ENCODE data around the gene SMPDL3A. TPM values are rescaled to one million over a fixed set of nuclear protein-coding genes. Genes with fewer than 3 reads are reported as not detected.

SMPDL3A gene
- total and polyA plus RNA-seq, 2 of the 13 experiments (the other 11 are each of a cell fraction or from before 2014, with no cell fraction given) = 7.8 to 17.3 TPM

DNA sequence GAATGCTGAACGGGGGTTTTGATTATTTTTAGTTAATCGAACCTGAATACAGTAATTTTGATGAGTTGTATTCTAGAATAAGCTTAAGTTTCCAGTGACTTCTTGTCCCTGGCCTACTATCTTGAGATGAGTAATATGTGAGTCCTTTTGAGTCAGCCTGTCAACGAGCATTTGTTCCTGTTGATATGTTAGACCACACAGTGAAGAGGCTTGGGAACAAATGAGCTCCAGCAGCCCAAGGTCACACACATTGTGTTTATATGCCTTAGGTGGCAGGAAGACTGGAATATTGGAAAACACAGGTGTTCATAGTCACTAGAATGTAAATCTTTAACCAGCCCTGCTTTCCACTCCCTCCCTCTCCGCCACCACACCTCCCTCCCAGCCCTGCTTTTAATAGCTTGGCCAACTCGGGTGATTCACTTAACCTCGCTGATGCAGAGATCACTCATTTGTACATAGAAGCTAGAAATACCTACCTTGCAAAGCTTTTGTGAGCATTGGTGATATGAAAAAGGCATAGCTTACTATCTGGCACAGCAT lies 9.1 kb downstream of the SMPDL3A start (continued):
- TF ChIP-seq, protein P1, sequence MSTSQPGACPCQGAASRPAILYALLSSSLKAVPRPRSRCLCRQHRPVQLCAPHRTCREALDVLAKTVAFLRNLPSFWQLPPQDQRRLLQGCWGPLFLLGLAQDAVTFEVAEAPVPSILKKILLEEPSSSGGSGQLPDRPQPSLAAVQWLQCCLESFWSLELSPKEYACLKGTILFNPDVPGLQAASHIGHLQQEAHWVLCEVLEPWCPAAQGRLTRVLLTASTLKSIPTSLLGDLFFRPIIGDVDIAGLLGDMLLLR (CRISPR knock-in tag; IDR thresholded peaks at IDR 0.05) = no peak
- no peak; the same call in 1 of the 2 replicates for TF ChIP-seq REPIN1 (CRISPR knock-in tag; IDR thresholded peaks at IDR 0.05; ENCODE audit: borderline replicate concordance, low read depth)
- TF ChIP-seq ZNF607 (CRISPR knock-in tag; IDR thresholded peaks at IDR 0.05; ENCODE audit: borderline replicate concordance) = 0 out of 2 replicates have a peak, but pooled peaks have one; percentile 36
- TF ChIP-seq, protein P2, sequence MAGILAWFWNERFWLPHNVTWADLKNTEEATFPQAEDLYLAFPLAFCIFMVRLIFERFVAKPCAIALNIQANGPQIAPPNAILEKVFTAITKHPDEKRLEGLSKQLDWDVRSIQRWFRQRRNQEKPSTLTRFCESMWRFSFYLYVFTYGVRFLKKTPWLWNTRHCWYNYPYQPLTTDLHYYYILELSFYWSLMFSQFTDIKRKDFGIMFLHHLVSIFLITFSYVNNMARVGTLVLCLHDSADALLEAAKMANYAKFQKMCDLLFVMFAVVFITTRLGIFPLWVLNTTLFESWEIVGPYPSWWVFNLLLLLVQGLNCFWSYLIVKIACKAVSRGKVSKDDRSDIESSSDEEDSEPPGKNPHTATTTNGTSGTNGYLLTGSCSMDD (CRISPR knock-in tag; IDR thresholded peaks at IDR 0.05) = no peak
- peak; percentile 77 for TF ChIP-seq THAP11 (CRISPR knock-in tag; IDR thresholded peaks at IDR 0.05)
- TF ChIP-seq TSC22D2 (CRISPR knock-in tag; IDR thresholded peaks at IDR 0.05; ENCODE audit: borderline replicate concordance) = no peak
- TF ChIP-seq, protein P3, sequence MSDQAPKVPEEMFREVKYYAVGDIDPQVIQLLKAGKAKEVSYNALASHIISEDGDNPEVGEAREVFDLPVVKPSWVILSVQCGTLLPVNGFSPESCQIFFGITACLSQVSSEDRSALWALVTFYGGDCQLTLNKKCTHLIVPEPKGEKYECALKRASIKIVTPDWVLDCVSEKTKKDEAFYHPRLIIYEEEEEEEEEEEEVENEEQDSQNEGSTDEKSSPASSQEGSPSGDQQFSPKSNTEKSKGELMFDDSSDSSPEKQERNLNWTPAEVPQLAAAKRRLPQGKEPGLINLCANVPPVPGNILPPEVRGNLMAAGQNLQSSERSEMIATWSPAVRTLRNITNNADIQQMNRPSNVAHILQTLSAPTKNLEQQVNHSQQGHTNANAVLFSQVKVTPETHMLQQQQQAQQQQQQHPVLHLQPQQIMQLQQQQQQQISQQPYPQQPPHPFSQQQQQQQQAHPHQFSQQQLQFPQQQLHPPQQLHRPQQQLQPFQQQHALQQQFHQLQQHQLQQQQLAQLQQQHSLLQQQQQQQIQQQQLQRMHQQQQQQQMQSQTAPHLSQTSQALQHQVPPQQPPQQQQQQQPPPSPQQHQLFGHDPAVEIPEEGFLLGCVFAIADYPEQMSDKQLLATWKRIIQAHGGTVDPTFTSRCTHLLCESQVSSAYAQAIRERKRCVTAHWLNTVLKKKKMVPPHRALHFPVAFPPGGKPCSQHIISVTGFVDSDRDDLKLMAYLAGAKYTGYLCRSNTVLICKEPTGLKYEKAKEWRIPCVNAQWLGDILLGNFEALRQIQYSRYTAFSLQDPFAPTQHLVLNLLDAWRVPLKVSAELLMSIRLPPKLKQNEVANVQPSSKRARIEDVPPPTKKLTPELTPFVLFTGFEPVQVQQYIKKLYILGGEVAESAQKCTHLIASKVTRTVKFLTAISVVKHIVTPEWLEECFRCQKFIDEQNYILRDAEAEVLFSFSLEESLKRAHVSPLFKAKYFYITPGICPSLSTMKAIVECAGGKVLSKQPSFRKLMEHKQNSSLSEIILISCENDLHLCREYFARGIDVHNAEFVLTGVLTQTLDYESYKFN (CRISPR knock-in tag; conservative IDR thresholded peaks at IDR 0.05) = peak; percentile 95
- peak; percentile 49 for TF ChIP-seq MXD4 (CRISPR knock-in tag; IDR thresholded peaks at IDR 0.05)
- peak; percentile 70; the same call in 1 of the 2 replicates for TF ChIP-seq ZNF619 (CRISPR knock-in tag; IDR thresholded peaks at IDR 0.05)
- peak; percentile 54; the same call in 1 of the 2 replicates for TF ChIP-seq ZBTB3 (CRISPR knock-in tag; IDR thresholded peaks at IDR 0.05; ENCODE audit: borderline replicate concordance, low read depth)
- TF ChIP-seq, protein P4, sequence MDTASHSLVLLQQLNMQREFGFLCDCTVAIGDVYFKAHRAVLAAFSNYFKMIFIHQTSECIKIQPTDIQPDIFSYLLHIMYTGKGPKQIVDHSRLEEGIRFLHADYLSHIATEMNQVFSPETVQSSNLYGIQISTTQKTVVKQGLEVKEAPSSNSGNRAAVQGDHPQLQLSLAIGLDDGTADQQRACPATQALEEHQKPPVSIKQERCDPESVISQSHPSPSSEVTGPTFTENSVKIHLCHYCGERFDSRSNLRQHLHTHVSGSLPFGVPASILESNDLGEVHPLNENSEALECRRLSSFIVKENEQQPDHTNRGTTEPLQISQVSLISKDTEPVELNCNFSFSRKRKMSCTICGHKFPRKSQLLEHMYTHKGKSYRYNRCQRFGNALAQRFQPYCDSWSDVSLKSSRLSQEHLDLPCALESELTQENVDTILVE (CRISPR knock-in tag; IDR thresholded peaks at IDR 0.05) = peak; percentile 70; the same call in 1 of the 2 replicates
- TF ChIP-seq, protein P5, sequence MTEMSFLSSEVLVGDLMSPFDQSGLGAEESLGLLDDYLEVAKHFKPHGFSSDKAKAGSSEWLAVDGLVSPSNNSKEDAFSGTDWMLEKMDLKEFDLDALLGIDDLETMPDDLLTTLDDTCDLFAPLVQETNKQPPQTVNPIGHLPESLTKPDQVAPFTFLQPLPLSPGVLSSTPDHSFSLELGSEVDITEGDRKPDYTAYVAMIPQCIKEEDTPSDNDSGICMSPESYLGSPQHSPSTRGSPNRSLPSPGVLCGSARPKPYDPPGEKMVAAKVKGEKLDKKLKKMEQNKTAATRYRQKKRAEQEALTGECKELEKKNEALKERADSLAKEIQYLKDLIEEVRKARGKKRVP (CRISPR knock-in tag; IDR thresholded peaks at IDR 0.05) = peak in 1 of 2 experiments; percentile 94; a peak in 2 of 4 replicates
- TF ChIP-seq, protein P6, sequence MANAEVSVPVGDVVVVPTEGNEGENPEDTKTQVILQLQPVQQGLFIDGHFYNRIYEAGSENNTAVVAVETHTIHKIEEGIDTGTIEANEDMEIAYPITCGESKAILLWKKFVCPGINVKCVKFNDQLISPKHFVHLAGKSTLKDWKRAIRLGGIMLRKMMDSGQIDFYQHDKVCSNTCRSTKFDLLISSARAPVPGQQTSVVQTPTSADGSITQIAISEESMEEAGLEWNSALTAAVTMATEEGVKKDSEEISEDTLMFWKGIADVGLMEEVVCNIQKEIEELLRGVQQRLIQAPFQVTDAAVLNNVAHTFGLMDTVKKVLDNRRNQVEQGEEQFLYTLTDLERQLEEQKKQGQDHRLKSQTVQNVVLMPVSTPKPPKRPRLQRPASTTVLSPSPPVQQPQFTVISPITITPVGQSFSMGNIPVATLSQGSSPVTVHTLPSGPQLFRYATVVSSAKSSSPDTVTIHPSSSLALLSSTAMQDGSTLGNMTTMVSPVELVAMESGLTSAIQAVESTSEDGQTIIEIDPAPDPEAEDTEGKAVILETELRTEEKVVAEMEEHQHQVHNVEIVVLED (CRISPR knock-in tag; IDR thresholded peaks at IDR 0.05; ENCODE audit: borderline replicate concordance) = peak; percentile 43; the same call in 1 of the 2 replicates
- peak; percentile 89 for TF ChIP-seq TEAD3 (CRISPR knock-in tag; optimal IDR thresholded peaks at IDR 0.05; ENCODE audit: borderline replicate concordance)
- TF ChIP-seq, protein P7, sequence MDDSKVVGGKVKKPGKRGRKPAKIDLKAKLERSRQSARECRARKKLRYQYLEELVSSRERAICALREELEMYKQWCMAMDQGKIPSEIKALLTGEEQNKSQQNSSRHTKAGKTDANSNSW (CRISPR knock-in tag; IDR thresholded peaks at IDR 0.05; ENCODE audit: borderline replicate concordance) = no peak
